ENCODE data around the gene PRLHR. TPM values are rescaled to one million over a fixed set of nuclear protein-coding genes. Genes with fewer than 3 reads are reported as not detected.
A peak's percentile ranks its signal among the peaks of the same experiment; 100 is the strongest.

Gene PRLHR
- polyA plus RNA-seq, 1 experiment, result not detected

DNA sequence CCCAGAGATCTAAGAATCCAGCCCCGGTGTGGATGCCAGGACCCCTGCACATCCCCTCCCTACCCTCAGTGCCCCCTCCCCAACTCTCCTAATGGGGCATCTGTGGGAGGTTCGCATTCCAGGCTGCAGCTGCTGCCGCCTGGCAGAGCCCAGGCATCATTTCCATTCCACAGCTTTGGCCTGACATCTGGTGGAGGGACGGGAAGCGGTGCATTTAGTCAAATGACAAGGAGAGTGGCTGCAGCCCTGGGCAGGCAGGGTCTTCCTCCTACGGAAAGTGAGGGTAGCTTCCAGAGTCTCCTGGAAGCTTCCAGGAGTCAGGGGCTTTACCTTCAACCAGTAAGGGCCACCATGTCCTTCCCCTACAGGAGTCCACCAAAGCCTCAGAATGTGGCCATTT lies 30.8 kb downstream of the PRLHR start:
- no peak for DNase-seq (ENCODE audit: low read depth)
- POLR2A ChIA-PET, result no interaction called here
- peaks cover 5% of the 10 kb centered on the region for H3K27me3 ChIP-seq (ENCODE audit: control insufficient read depth, insufficient read depth, low read length)
- H3K36me3 ChIP-seq (ENCODE audit: control insufficient read depth, insufficient read depth, low read length), result no peaks in the 10 kb centered on the region
- CTCF ChIA-PET, result interaction anchor here (1.2 to 1.3 kb wide), 2 partner anchors 156 to 161 kb away, joined by 3 to 8 read pairs; no protein-coding TSS in a partner anchor
- TF ChIP-seq, protein P1, sequence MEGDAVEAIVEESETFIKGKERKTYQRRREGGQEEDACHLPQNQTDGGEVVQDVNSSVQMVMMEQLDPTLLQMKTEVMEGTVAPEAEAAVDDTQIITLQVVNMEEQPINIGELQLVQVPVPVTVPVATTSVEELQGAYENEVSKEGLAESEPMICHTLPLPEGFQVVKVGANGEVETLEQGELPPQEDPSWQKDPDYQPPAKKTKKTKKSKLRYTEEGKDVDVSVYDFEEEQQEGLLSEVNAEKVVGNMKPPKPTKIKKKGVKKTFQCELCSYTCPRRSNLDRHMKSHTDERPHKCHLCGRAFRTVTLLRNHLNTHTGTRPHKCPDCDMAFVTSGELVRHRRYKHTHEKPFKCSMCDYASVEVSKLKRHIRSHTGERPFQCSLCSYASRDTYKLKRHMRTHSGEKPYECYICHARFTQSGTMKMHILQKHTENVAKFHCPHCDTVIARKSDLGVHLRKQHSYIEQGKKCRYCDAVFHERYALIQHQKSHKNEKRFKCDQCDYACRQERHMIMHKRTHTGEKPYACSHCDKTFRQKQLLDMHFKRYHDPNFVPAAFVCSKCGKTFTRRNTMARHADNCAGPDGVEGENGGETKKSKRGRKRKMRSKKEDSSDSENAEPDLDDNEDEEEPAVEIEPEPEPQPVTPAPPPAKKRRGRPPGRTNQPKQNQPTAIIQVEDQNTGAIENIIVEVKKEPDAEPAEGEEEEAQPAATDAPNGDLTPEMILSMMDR (IDR thresholded peaks at IDR 0.05; ENCODE audit: insufficient read depth, low read depth, low read length), result 0 out of 2 replicates have a peak, but pooled peaks have one; percentile 20
- H3K4me3 ChIP-seq (ENCODE audit: low read depth, low read length), result no peak overlapping the region

DNA sequence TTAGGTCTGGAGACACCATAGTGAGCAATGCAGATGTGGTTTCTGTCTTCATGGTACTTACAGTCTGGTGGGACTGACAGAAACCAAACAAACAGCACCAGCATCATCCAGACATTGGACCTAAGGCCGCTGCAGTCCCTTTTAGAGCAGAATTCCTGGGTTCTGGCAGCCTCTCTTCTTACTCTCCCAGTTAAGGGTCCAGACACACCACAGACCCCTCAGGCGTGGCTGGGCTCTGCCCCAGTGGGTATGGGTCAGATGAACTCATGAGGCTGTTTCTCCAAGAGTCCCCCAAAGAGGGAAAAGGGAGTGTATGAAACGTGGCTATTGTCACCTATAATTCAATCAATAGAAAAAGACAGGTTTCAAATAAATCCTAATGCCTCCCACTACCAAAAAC lies 31.3 kb downstream of the PRLHR start:
- peaks cover 5% of the 10 kb centered on the region for H3K27me3 ChIP-seq (ENCODE audit: control insufficient read depth, insufficient read depth, low read length)
- no peak overlapping the region for H3K4me3 ChIP-seq (ENCODE audit: low read depth, low read length)
- ChIA-PET CTCF (interaction anchor here (1.2 to 1.4 kb wide), 3 partner anchors 140 to 162 kb away, joined by 3 to 8 read pairs (median 3); no protein-coding TSS in a partner anchor), POLR2A (no interaction called here)
- no peak for DNase-seq (ENCODE audit: low read depth)
- TF ChIP-seq, protein P1 (IDR thresholded peaks at IDR 0.05; ENCODE audit: insufficient read depth, low read depth, low read length), result no peak
- no peaks in the 10 kb centered on the region for H3K36me3 ChIP-seq (ENCODE audit: control insufficient read depth, insufficient read depth, low read length)

DNA sequence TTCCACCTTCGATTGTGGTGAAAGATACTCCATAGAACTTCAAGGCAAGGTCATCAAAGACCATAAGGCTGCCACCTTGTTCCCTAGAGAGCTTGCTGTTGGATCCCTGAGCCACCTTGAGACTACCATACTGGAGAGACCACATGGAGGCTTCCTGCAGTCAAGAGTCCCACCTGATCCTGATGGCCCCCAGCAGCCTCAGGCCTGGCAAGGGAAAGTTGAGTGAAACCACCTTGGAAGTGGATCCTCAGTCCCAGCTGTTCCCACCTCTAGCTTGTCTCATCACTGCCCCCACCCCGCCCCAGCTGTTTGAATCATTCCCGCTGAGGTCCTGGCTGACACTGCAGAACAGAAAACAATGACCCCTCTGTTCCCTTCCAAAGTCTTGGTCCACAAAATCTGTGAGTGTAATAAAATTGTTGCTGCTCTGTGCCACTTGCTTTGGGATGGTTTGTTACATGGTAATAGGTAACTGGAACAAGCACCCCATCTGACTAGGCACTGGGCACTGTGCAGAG lies 32.0 kb downstream of the PRLHR start:
- ChIA-PET CTCF (interaction anchor here (1.1 to 1.4 kb wide), 3 partner anchors 140 to 287 kb away, joined by 3 read pairs; no protein-coding TSS in a partner anchor), POLR2A (no interaction called here)
- no peak overlapping the region for H3K4me3 ChIP-seq (ENCODE audit: low read depth, low read length)
- peaks cover 5% of the 10 kb centered on the region for H3K27me3 ChIP-seq (ENCODE audit: control insufficient read depth, insufficient read depth, low read length)
- TF ChIP-seq, protein P1 (IDR thresholded peaks at IDR 0.05; ENCODE audit: insufficient read depth, low read depth, low read length), result no peak
- H3K36me3 ChIP-seq (ENCODE audit: control insufficient read depth, insufficient read depth, low read length), result no peaks in the 10 kb centered on the region
- no peak for DNase-seq (ENCODE audit: low read depth)

DNA sequence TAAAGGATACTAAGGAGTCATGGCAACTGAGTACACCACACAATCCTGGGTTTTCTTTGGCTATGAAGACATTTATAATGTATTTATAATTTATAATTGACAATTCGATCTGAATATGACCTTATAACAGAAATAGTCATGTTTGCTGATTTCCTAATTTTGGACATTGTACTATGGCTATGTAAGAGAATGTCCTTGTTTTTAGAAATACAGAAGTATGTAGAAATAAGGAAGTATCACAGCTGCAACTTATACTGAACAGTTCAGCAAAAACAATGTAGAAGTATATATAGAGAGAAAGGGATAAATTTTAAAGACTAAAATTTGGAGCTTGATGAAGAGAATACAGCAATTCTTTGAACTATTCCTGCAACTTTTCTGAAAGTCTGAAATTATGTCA lies 32.6 kb downstream of the PRLHR start:
- POLR2A ChIA-PET, result no interaction called here
- TF ChIP-seq, protein P1 (IDR thresholded peaks at IDR 0.05; ENCODE audit: insufficient read depth, low read depth, low read length), result no peak
- H3K36me3 ChIP-seq (ENCODE audit: control insufficient read depth, insufficient read depth, low read length), result no peaks in the 10 kb centered on the region
- peaks cover 5% of the 10 kb centered on the region for H3K27me3 ChIP-seq (ENCODE audit: control insufficient read depth, insufficient read depth, low read length)
- CTCF ChIA-PET, result interaction anchor here (1.1 to 1.4 kb wide), 2 partner anchors 139 to 287 kb away, joined by 3 read pairs; no protein-coding TSS in a partner anchor
- H3K4me3 ChIP-seq (ENCODE audit: low read depth, low read length), result no peak overlapping the region
- no peak for DNase-seq (ENCODE audit: low read depth)

DNA sequence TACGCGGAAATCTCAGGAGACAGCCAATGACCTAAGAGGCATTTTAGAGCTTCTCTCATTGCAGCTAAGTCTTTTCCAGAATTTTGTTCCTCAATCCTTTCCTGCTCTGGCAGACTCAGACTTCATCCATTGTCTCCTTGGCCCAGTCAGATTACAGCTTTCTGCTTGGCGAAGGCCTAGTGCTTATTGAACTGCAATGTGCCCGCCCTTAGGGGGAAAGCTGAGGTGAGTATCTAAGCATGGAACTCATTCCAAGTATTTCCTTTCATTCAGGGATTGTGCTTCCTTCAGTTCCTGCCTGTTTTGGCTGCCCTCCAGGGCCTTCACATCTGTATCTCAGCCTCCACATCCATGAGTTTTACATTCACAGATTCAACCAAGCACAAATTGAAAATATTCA lies 37.5 kb downstream of the PRLHR start:
- TF ChIP-seq, protein P1 (IDR thresholded peaks at IDR 0.05; ENCODE audit: insufficient read depth, low read depth, low read length), result no peak
- ChIA-PET POLR2A (no interaction called here), CTCF (interaction anchor here (0.8 to 1.3 kb wide), 3 partner anchors 10 to 175 kb away, joined by 3 read pairs; no protein-coding TSS in a partner anchor)
- no peaks in the 10 kb centered on the region for H3K27me3 ChIP-seq (ENCODE audit: control insufficient read depth, insufficient read depth, low read length)
- DNase-seq (ENCODE audit: low read depth), result no peak
- no peak overlapping the region for H3K4me3 ChIP-seq (ENCODE audit: low read depth, low read length)
- no peaks in the 10 kb centered on the region for H3K36me3 ChIP-seq (ENCODE audit: control insufficient read depth, insufficient read depth, low read length)
